Upper lobe of left lung (tissue), 4 donors: ENCODE data around the gene STIM2.

Source experiments
- CTCF ChIP-seq, 6 experiments: fragments of 450-650 bp in 4 of 6; fragments of 200-600 bp in 2 of 6; sonication (generic) in 2 of 6; IDR thresholded peaks; one replicate each; pipeline ENCODE4 v1.5.1; 2016 to 2019; ENCODE audit warnings: antibody characterized with exemption in 6 of 6
- EP300 ChIP-seq, 4 donors: sonication (generic); formaldehyde crosslinking; IDR thresholded peaks; one replicate each; pipeline ENCODE4 v1.5.1; 2017; ENCODE audit warnings: antibody characterized with exemption in 4 of 4, control low read depth in 2 of 4
- POLR2A ChIP-seq, 4 donors: fragments of 450-650 bp; IDR thresholded peaks; one replicate each; pipeline ENCODE4 v1.5.1; 2016 to 2017; ENCODE audit warnings: antibody characterized with exemption in 4 of 4, mild to moderate bottlenecking in 2 of 4
- POLR2AphosphoS5 ChIP-seq, 2 donors: sonication (generic); formaldehyde crosslinking; IDR thresholded peaks; one replicate each; pipeline ENCODE4 v1.5.1; 2017; ENCODE audit warnings: antibody characterized with exemption in 2 of 2

GRCh38 chr4:27016551-27016950, 155.9 kb downstream of the STIM2 start:
- TF ChIP-seq POLR2A (IDR thresholded peaks at IDR 0.05) (no peak), CTCF (IDR thresholded peaks at IDR 0.05) (no peak), POLR2AphosphoS5 (IDR thresholded peaks at IDR 0.05) (no peak), EP300 (IDR thresholded peaks at IDR 0.05) (no peak)
